A549 (cell line): ENCODE data around the gene HS6ST3. TPM values are rescaled to one million over a fixed set of nuclear protein-coding genes. Genes with fewer than 3 reads are reported as not detected.

Experiments used
- ATAC-seq, 2 experiments: fragments of 200-7000 bp in 1 of 2; fragments of >200 bp in 1 of 2; cut with Nextera tagmentation in 1 of 2; cut with Tn5 transposase in 1 of 2; 3 replicates each; pipeline versions ENCODE4 v1.8.0 to v1.9.1; 2018 to 2020; ENCODE audit warnings: mild to moderate bottlenecking in 1 of 2, moderate library complexity in 1 of 2
- CTCF ChIA-PET: fragments of 300-600 bp; sonication (Branson Sonifier 250); formaldehyde crosslinking; extraction: SDS; loops from one replicate; lab custom pipeline; 2021; ENCODE audit warnings: antibody characterized with exemption, inconsistent platforms; lab: Yijun Ruan, JAX
- POLR2A ChIA-PET: fragments of 350-600 bp; formaldehyde crosslinking; extraction: SDS; loops from one replicate; lab custom pipeline; 2021; ENCODE audit warnings: antibody characterized with exemption, inconsistent platforms; lab: Yijun Ruan, JAX
- DNase-seq, 2 experiments: peaks; one replicate each; pipeline versions ENCODE4 v3.0.0 to v3.0.0-alpha.2; 2011 to 2016; ENCODE audit warnings: low read depth in 1 of 2, low spot score in 1 of 2
- FAIRE-seq: peaks from 2 replicates; lab custom pipeline; 2011; peaks lifted over from hg19 to GRCh38; lab: Jason Lieb, UNC
- H3K27ac ChIP-seq, 2 experiments: fragments of >200 bp; sonication (Bioruptor Twin); formaldehyde crosslinking; 3 replicates each; pipeline ENCODE4 v1.5.1; 2016 to 2017
- H3K4me1 ChIP-seq: fragments of >200 bp; sonication (Bioruptor Twin); formaldehyde crosslinking; 3 replicates; pipeline ENCODE4 v1.6.1; 2016
- H3K4me2 ChIP-seq: fragments of >200 bp; sonication (Bioruptor Twin); formaldehyde crosslinking; 3 replicates; pipeline ENCODE4 v1.6.1; 2016
- H3K4me3 ChIP-seq: fragments of >200 bp; sonication (Bioruptor Twin); formaldehyde crosslinking; 3 replicates; pipeline ENCODE4 v1.5.1; 2016
- H3K9me3 ChIP-seq: fragments of >200 bp; sonication (Bioruptor Twin); formaldehyde crosslinking; 3 replicates; pipeline ENCODE4 v1.6.1; 2016
- BCL3 ChIP-seq: fragments of >200 bp; sonication (Bioruptor Twin); formaldehyde crosslinking; IDR thresholded peaks from 3 replicates; pipeline ENCODE4 v1.6.1; 2016
- BHLHE40 ChIP-seq: IDR thresholded peaks from 2 replicates; pipeline ENCODE4 v1.6.1; 2012; ENCODE audit warnings: low read depth, low read length, inconsistent platforms
- CBX2 ChIP-seq: fragments of 200-600 bp; sonication (generic); IDR thresholded peaks from 2 replicates; pipeline ENCODE4 v1.6.1; 2016; ENCODE audit warnings: low read depth, mild to moderate bottlenecking, borderline replicate concordance
- CBX8 ChIP-seq: fragments of 200-600 bp; sonication (generic); IDR thresholded peaks from 2 replicates; pipeline ENCODE4 v1.6.1; 2016
- E2F6 ChIP-seq: IDR thresholded peaks from 2 replicates; pipeline ENCODE4 v1.6.1; 2012; ENCODE audit warnings: low read depth, borderline replicate concordance
- ESRRA ChIP-seq: fragments of 150-350 bp; IDR thresholded peaks from 2 replicates; pipeline ENCODE4 v1.6.1; 2014; ENCODE audit warnings: mild to moderate bottlenecking, low read length, borderline replicate concordance
- FOSL2 ChIP-seq, 2 experiments: fragments of 450-650 bp in 1 of 2; fragments of >200 bp in 1 of 2; sonication (Bioruptor Twin) in 1 of 2; formaldehyde crosslinking; IDR thresholded peaks; 2 replicates each; pipeline versions ENCODE4 v1.5.0 to v1.6.1; 2016 to 2020; ENCODE audit warnings: mild to moderate bottlenecking in 1 of 2, moderate library complexity in 1 of 2
- HEYL ChIP-seq: fragments of 250-450 bp; sonication (Bioruptor Pico); IDR thresholded peaks from 2 replicates; pipeline ENCODE4 v1.8.0; 2021; ENCODE audit warnings: mild to moderate bottlenecking, moderate library complexity
- HMGXB4 ChIP-seq: fragments of 250-450 bp; sonication (Bioruptor Pico); IDR thresholded peaks from 2 replicates; pipeline ENCODE4 v1.5.0; 2021; ENCODE audit warnings: mild to moderate bottlenecking, moderate library complexity, borderline replicate concordance
- HOXA7 ChIP-seq: fragments of 250-450 bp; sonication (Bioruptor Pico); IDR thresholded peaks from 2 replicates; pipeline ENCODE4 v1.5.0; 2020; ENCODE audit warnings: mild to moderate bottlenecking, moderate library complexity
- JUN ChIP-seq, 2 experiments: fragments of >200 bp; sonication (Bioruptor Twin); formaldehyde crosslinking; IDR thresholded peaks; 2 replicates in 1 of 2; 3 replicates in 1 of 2; pipeline ENCODE4 v1.6.1; 2016 to 2017
- MYC ChIP-seq: IDR thresholded peaks from 2 replicates; pipeline ENCODE4 v1.6.1; 2012; ENCODE audit warnings: mild to moderate bottlenecking, inconsistent platforms, low read length, improper control_type of control experiment, borderline replicate concordance
- NPAS2 ChIP-seq: fragments of 250-450 bp; sonication (Bioruptor Pico); IDR thresholded peaks from 2 replicates; pipeline ENCODE4 v1.8.0; 2022; ENCODE audit warnings: mild to moderate bottlenecking, moderate library complexity, borderline replicate concordance
- POLR2AphosphoS2 ChIP-seq: conservative IDR thresholded peaks from 2 replicates; pipeline ENCODE4 v1.6.1; 2012; ENCODE audit warnings: low read length, improper control_type of control experiment, inconsistent platforms
- RFX5 ChIP-seq: fragments of 450-650 bp; IDR thresholded peaks from 2 replicates; pipeline ENCODE4 v1.7.1; 2014; ENCODE audit warnings: antibody characterized with exemption, mild to moderate bottlenecking, moderate library complexity
- TFCP2L1 ChIP-seq: fragments of 250-450 bp; sonication (Bioruptor Pico); IDR thresholded peaks from 2 replicates; pipeline ENCODE4 v1.5.0; 2021; ENCODE audit warnings: mild to moderate bottlenecking
- TP53 ChIP-seq: fragments of 250-450 bp; sonication (Bioruptor Pico); IDR thresholded peaks from 2 replicates; pipeline ENCODE4 v1.5.0; 2021; ENCODE audit warnings: mild to moderate bottlenecking, moderate library complexity
- ZC3H11A ChIP-seq: fragments of 450-650 bp; IDR thresholded peaks from 2 replicates; pipeline ENCODE4 v1.6.1; 2014; ENCODE audit warnings: antibody characterized with exemption, mild to moderate bottlenecking
- WGBS: methylation state at CpG from one replicate; pipeline ENCODE4 v1.1.6; 2017; ENCODE audit errors: missing lambda C conversion rate; 5-methylcytosine and 5-hydroxymethylcytosine counted together
- polyA plus RNA-seq, 4 experiments: library from polyadenylated mRNA; depleted of rRNA in 3 of 4; stranded (reverse); fragments of >200 nt; fragmentation: RNase III in 1 of 4; extraction: RNeasy Plus Mini Kit Qiagen cat#74134 plus additional on column Dnase treatment in 1 of 4; gene quantifications; 2 replicates in 3 of 4; 3 replicates in 1 of 4; pipeline ENCODE4 v1.2.3, GENCODE V29; 2011 to 2017

HS6ST3 gene
- polyA plus RNA-seq, 2 of the 4 experiments (the other 2 are of a cell fraction): not detected

GRCh38 chr13:96741779-96742178 is 651.9 kb downstream of the HS6ST3 start:
- FAIRE-seq (no peak), DNase-seq (no peak), ATAC-seq (no peak)
- no peak for TF ChIP-seq ZC3H11A
- no peak for TF ChIP-seq RFX5
- Histone ChIP-seq H3K4me3 (no peak overlapping the region), H3K9me3 (no peaks in the 10 kb centered on the region), H3K4me1 (no peaks in the 10 kb centered on the region), H3K4me2 (no peak overlapping the region), H3K27ac (no peak overlapping the region)
- ChIA-PET POLR2A (no interaction called here), CTCF (no interaction called here)
- 17% methylated on average over 3 of the region's 3 CpGs for WGBS

- Histone ChIP-seq H3K4me3 (no peak overlapping the region), H3K27ac (no peak overlapping the region), H3K4me1 (no peaks in the 10 kb centered on the region), H3K9me3 (no peaks in the 10 kb centered on the region), H3K4me2 (no peak overlapping the region)
- DNase-seq: no peak
- POLR2A ChIA-PET: no interaction called here
- FAIRE-seq: no peak
- 1% methylated on average over 3 of the region's 3 CpGs for WGBS
- CTCF ChIA-PET: no interaction called here
- TF ChIP-seq BCL3 (no peak), HMGXB4 (CRISPR knock-in tag) (no peak), TFCP2L1 (CRISPR knock-in tag) (no peak), BHLHE40 (no peak), MYC (no peak), ZC3H11A (no peak), ESRRA (no peak), TP53 (CRISPR knock-in tag) (no peak), FOSL2 (IDR thresholded peaks at IDR 0.05) (no peak), FOSL2 (CRISPR knock-in tag; IDR thresholded peaks at IDR 0.05) (no peak)
- ATAC-seq: no peak
Observed at GRCh38 chr13:96743296-96744089, 653.6 kb downstream of the HS6ST3 start.

- WGBS: 10% methylated on average over 5 of the region's 5 CpGs
- no peak overlapping the region for H3K4me2 ChIP-seq
- CTCF ChIA-PET: no interaction called here
- TF ChIP-seq CBX8: no peak
- no peak for TF ChIP-seq CBX2
- TF ChIP-seq JUN (IDR thresholded peaks at IDR 0.05): no peak
- no peak for TF ChIP-seq TFCP2L1 (CRISPR knock-in tag)
- no peak for TF ChIP-seq RFX5
- ATAC-seq: no peak
- POLR2A ChIA-PET: no interaction called here
- no peak for FAIRE-seq
- H3K4me1 ChIP-seq: no peaks in the 10 kb centered on the region
- H3K4me3 ChIP-seq: no peak overlapping the region
- no peak for DNase-seq
- no peaks in the 10 kb centered on the region for H3K9me3 ChIP-seq
- no peak overlapping the region for H3K27ac ChIP-seq
Observed at GRCh38 chr13:96744367-96745331, 654.7 kb downstream of the HS6ST3 start.

- no peak overlapping the region for H3K27ac ChIP-seq
- no peak for TF ChIP-seq E2F6
- no peak for TF ChIP-seq POLR2AphosphoS2
- no peak for TF ChIP-seq HOXA7 (CRISPR knock-in tag)
- TF ChIP-seq FOSL2 (IDR thresholded peaks at IDR 0.05): no peak
- no peak for TF ChIP-seq FOSL2 (CRISPR knock-in tag; IDR thresholded peaks at IDR 0.05)
- TF ChIP-seq HEYL (CRISPR knock-in tag): no peak
- no peak for TF ChIP-seq NPAS2 (CRISPR knock-in tag)
- CTCF ChIA-PET: no interaction called here
- H3K4me2 ChIP-seq: no peak overlapping the region
- no peak for DNase-seq
- POLR2A ChIA-PET: no interaction called here
- FAIRE-seq: no peak
- no peak overlapping the region for H3K4me3 ChIP-seq
- 0% methylated on average over 1 of the region's 1 CpG for WGBS
- H3K4me1 ChIP-seq: no peaks in the 10 kb centered on the region
- H3K9me3 ChIP-seq: no peaks in the 10 kb centered on the region
- ATAC-seq: no peak
Observed at GRCh38 chr13:96746886-96747285, 657.0 kb downstream of the HS6ST3 start.
